Nasal cavity respiratory epithelium epithelial cell of viscerocranial mucosa (primary cell): Measurements from ENCODE around the gene PALLD. TPM values are rescaled to one million over a fixed set of nuclear protein-coding genes. Genes with fewer than 3 reads are reported as not detected.

Experiments
- total RNA-seq: library from RNA; depleted of rRNA; stranded (reverse); fragments of >200 nt; gene quantifications from 2 replicates; pipeline ENCODE4 v1.2.3, GENCODE V29; 2014

Gene PALLD
- 303 and 367 TPM in 2 replicates for total RNA-seq

GRCh38 chr4:168496834-168497233 lies at the start of gene PALLD:
Gene PALLD, plus strand, starts transcription at chr4:168497052.

Other genes with a start within 250 kb of the PALLD start
- gene DDX60, start 178.3 kb upstream of the PALLD start, total RNA-seq = 7.5 and 13.5 TPM in 2 replicates
- gene DDX60L, start 16.6 kb upstream of the PALLD start, total RNA-seq = 3.8 and 6.6 TPM in 2 replicates